Retinal pigment epithelial cell (primary cell): ENCODE results near the gene NTN3.

Experiments used
- DNase-seq: peaks from one replicate; pipeline ENCODE4 v3.0.0-alpha.2; 2010; ENCODE audit warnings: low read depth
- H3K4me3 ChIP-seq: 2 replicates; pipeline ENCODE4 v1.5.1; 2011; ENCODE audit warnings: mild to moderate bottlenecking, low read length, control low read depth, moderate library complexity
- TF ChIP-seq, protein P1 (sequence below): conservative IDR thresholded peaks from 2 replicates; pipeline ENCODE4 v1.5.1; 2011; ENCODE audit warnings: low read depth, low read length, control low read depth, inconsistent platforms

Gene NTN3

DNA sequence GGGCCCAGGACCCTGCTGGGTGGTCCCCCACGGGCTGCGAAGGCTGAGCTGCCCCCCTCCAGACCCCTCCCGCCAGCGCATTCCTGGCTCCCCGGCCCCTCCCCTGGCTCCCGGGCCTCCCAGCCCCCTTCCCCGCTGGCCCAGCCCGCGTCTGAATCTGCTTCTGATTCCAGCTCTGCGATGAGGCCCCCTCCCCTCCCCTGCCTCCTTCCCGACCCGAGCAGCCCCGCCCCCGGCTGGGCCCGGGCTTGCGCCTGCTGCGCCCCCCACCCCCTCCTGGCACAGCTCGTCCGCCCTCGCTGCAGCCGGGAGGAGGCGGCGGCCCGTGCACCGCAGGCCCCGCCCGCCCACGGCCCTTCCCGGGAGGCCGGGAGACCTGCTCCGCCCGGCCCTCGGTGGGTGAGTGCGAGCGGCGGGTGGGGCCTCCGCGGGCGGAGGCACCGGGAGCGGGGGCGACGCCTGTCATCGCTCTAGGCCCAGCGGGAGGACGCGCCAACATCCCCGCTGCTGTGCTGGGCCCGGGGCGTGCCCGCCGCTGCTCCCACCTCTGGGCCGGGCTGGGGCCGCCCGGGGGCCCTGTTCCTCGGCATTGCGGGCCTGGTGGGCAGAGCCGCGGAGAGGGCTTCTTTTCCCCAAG, at the start of gene NTN3:
TSS of gene NTN3 (plus strand) at position 282 of the 637 bp plus-strand sequence. CDS start 405 bp downstream, outside the sequence.
- H3K4me3 ChIP-seq: no peak within 1 kb of the TSS
- DNase-seq: no peak
- TF ChIP-seq, protein P1, sequence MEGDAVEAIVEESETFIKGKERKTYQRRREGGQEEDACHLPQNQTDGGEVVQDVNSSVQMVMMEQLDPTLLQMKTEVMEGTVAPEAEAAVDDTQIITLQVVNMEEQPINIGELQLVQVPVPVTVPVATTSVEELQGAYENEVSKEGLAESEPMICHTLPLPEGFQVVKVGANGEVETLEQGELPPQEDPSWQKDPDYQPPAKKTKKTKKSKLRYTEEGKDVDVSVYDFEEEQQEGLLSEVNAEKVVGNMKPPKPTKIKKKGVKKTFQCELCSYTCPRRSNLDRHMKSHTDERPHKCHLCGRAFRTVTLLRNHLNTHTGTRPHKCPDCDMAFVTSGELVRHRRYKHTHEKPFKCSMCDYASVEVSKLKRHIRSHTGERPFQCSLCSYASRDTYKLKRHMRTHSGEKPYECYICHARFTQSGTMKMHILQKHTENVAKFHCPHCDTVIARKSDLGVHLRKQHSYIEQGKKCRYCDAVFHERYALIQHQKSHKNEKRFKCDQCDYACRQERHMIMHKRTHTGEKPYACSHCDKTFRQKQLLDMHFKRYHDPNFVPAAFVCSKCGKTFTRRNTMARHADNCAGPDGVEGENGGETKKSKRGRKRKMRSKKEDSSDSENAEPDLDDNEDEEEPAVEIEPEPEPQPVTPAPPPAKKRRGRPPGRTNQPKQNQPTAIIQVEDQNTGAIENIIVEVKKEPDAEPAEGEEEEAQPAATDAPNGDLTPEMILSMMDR: no peak

DNA sequence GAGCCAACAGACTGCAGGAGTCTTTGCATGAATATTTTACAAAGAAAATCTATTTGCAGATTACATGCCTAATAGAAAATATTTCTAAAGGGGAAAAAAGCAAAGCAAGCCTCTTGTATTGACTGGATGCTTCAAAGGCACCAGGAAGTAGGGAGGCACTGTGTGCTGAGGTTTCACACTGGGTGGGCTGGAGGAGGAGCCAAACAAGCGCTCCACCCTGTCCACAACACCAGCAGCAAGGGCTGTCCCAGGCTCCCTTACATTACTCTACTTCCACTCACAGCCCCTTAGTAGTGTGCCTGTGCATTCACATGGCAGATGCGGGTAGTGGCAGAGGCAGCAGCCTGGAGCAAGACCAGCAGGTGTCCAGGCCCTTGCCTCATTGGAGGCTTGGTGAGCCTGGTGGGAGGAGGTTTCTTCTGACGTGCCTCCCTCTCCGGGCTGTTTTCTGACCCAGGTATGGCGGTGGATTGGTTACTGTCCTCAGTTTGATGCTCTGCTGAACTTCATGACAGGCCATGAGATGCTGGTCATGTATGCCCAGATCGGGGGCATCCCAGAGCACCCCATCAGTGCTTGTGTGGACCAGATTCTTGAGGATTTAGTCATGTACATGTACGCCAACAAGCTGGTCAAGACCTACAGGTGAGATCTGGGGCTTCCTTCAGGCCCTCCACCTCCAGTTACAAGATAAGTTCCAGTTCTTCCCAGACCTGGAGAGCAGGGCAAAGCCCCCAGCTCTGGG, 48.8 kb upstream of the NTN3 start:
- TF ChIP-seq, protein P1: no peak
- no peak for DNase-seq
- no peak overlapping the region for H3K4me3 ChIP-seq

DNA sequence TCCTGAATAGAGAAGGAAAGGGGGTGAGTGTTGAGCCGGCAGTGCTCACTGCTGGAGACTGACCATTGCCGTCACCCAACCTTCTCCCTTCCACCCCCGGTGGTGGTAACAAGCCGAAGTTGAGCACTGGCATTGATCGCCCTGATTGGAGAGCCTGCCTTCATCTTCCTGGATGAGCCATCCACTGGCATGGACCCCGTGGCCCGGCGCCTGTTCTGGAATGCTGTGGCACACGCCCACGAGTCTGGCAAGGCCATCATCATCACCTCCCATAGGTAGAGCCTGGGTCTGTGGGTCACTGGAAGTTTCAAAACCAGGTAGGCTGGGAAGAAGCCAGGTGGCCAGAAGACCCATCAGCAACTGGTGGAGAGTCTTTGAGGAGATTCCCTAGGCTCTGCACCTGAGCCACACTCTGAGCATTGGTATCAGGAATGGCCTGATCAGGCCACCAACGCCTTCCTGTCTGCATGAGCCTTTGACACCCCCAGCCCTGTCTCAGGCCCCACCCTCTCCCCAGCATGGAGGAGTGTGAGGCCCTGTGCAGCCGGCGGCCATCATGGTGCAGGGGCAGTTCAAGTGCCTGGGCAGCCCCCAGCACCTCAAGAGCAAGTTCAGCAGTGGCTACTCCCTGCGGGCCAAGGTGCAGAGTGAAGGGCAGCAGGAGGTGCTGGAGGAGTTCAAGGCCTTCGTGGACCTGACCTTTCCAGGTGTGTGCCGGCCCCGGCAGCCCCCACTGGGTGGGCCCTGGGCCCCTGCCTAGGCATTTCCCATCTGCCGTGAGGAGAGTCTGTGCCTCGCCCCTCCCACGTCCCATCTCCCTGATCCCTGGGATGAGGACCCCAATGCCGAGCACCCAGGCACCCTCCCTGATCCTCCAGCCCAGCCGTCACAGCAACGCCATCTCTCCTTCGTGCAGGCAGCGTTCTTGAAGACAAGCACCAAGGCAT, 46.8 kb upstream of the NTN3 start:
- no peak for DNase-seq
- TF ChIP-seq, protein P1: no peak
- no peak overlapping the region for H3K4me3 ChIP-seq

DNA sequence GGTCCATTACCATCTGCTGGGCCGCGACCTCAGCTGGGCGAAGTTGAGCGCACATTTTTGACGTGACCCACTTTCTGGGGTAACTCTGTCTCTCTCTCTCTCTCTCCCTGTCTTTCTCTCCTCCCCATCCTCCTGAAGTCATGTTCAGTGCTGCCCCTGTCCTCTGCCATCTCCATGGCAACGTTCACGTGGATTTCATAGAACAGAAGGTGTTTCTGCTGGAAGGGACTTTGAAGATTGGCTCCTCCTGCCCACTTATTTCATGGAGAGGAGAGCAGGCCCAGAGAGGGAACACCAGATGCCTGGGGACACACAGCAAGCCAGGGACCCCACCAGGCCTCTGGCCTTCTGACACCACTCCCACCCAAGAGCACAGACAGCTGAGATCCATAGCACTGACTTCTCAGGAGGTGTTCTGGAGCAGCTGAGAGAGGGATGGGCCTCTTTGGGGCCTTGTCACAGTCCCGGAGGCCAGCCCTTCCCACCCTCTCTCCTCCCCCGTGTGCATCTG, 46.0 kb upstream of the NTN3 start:
- H3K4me3 ChIP-seq: no peak overlapping the region
- DNase-seq: no peak
- TF ChIP-seq, protein P1: no peak

DNA sequence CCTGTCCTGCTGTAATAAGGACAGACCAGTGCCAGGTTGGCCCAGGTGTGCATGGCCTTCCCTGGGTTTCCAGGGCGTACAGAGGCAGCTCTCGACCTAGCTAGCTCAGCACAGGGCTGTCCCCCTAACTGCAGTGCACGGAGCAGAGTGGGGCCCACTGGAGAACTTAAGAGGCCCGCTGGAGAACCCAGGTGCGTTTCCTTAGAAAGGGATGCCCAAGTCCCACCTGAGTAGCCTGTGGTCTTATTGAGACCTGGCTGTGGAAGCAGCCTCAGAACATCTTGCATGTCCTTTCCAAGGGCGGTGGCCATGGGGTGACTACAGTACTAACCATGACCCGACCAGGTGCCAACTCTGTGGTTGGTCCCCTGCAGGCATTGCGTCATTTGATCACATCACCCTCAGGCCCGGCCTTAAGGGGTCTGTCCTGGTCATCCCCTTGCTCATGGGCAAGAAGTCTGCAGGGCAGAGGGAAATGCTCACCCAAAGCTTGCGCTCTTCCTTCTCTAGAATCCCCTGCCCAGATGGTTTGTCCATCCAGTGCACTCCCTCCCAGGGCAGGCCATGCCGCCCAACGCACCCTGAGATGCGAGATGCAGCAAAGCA, 45.2 kb upstream of the NTN3 start:
- DNase-seq: no peak
- H3K4me3 ChIP-seq: no peak overlapping the region
- TF ChIP-seq, protein P1: no peak

DNA sequence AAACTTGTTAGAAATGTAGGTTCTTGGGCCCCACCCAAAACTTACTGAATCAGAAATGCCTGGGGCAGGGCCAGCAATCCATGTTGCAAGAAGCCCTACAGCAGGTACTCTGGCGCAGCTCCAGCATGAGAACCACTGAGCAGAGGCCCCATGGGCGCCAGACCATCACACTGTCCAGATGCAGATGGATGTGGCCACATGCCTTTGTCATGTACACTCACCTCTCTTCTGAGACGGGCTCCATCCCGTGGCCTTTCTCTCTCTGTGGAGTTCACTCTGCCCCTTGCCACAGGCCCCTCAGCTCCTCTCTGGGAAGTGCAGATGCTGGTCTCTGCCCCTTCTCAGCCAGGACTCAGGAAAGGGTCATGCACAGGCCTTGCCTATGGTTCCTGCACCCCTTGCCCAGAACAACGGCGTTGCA, 44.1 kb upstream of the NTN3 start:
- no peak overlapping the region for H3K4me3 ChIP-seq
- TF ChIP-seq, protein P1: no peak
- DNase-seq: no peak
